ENCODE measurements around the gene HCN2.
A peak's percentile ranks its signal among the peaks of the same experiment; 100 is the strongest.

The HCN2 gene

DNA sequence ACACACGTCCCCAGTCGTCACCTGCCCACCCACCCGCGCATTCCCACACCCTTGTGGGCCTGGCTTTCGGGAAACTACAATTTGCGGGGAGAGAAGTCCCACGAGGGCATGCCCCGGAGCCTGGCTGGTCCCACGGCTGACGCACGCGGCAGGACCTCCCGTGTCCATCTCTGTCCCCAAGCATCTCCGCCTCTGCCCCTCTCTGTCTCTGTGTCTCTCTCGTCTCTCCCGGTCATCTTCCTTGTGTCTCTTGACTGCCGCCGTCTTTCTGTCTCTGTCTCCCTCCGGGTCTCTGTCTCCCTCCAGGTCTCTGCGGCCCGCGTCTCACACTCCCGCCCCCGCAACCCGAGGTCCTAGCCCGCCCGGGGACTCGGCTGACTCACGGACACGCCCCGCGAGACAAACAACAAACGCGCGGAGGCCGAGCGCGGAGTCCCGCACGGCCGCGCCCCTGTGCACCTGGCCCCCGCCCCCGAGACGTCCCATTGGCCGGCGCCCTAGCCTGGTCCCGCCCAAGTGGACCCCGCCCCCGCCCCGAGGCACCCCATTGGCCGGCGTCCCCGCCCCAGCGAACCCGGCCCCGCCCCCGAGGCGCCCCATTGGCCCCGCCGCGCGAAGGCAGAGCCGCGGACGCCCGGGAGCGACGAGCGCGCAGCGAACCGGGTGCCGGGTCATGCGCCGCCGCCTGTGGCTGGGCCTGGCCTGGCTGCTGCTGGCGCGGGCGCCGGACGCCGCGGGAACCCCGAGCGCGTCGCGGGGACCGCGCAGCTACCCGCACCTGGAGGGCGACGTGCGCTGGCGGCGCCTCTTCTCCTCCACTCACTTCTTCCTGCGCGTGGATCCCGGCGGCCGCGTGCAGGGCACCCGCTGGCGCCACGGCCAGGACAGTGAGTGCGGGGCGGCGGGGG is 49.8 kb downstream of the HCN2 start, which contains the start of gene FGF22:
Gene FGF22, plus strand, starts transcription at position 627 of the 908 bp plus-strand sequence. Its CDS starts 47 bp downstream, at position 674.
- DNase-seq (ENCODE audit: low read depth, low spot score): peak; percentile 63

DNA sequence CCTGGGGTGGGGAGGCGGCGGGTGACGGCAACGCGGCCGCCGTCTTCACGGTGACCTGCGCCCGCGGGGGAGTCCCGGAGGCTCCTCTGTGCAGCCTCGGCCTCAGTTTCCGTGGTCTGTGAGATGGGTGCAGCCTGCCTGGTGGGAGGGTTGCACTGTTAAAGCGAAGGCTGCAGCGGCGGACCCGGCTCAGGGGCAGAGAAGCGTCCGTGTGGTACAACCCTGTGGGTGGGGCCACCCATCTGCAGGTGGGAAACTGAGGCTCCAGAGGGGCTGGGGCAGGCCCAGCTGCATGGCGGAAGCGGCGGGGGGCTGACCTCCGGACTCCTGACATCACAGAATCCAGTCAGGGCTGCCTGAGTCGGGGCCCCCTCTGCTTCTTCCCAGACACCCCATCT is 50.5 kb downstream of the HCN2 start:
- no peak for DNase-seq (ENCODE audit: low read depth, low spot score)

DNA sequence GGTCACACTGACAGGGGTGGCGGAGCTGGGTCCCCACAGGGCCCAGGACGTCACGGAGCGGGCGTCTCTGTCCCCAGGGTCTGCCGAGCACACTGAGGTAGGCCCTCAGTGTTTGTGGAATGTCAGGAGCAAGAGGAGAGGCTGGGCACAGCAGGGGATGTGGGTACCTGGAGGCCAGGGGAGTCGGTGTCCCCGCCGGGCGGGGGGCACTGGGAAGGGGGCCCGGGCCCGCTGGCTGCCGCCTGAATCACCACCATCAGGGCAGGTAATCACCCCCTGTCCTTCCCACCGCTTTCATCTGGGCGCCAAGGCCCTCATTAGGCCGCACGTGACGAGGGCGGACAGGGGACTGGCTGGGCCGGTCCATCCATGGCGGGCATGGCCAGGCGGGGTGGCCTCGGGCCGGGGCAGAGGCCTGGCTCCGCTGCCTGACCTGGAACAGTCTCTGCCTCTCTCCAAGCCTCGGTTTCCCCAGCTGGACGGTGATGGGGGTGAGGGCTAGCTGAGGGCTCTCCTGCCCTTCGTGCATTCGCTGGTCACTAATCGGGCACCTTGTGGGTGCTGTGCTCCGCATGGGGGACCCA is 51.0 kb downstream of the HCN2 start:
- no peak for DNase-seq (ENCODE audit: low read depth, low spot score)

DNA sequence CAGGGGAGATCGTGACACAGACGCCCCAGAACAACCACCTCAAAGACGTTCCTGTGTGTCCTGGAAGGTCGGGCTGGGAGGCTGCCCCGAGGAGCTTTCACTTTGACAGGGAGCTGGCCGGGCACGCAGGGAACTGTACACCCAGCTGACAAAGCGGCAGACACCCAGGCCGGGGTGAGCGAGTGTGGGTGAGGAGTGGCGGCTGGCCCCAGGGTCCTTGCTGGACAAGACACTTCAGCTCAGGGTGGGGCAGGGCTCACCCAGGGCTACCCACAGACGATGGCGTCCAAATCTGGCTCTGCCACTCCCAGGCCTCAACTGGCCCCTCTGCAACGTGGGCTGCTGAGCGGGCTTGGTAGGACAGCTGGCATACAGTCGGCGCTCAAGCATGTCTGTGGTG is 52.0 kb downstream of the HCN2 start:
- no peak for DNase-seq (ENCODE audit: low read depth, low spot score)

DNA sequence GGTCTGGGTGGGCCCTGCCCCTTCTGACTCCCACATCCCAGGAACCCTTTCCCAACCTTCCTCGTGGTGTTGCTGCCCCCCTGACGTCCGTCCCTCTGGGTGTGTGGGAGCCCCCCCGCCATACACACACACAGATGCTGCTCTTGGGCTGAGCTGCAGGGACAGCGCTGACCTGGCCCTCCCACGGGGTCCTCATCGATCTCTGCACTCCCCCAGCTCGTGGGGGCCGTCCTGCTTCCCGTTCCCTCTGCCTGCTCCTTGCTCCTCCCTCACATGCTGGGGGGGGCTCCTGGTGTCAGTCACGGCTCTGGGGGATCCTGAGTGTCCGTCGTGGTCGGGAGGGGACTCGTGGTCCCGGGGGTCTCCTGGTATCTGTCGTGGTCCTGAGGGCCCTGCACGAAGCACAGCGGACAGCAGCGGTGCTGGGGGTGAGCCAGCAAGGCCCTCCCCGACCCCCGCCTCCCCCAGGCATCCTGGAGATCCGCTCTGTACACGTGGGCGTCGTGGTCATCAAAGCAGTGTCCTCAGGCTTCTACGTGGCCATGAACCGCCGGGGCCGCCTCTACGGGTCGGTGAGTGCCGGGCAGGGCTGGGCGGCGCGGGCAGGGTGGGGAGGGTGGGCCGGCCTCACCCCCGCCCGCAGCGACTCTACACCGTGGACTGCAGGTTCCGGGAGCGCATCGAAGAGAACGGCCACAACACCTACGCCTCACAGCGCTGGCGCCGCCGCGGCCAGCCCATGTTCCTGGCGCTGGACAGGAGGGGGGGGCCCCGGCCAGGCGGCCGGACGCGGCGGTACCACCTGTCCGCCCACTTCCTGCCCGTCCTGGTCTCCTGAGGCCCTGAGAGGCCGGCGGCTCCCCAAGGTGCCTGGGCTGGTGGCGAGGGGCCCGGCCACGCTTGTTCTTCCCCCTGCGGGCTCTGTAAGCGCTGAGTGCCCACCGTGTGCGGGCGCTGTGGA is 53.4 kb downstream of the HCN2 start:
- no peak for DNase-seq (ENCODE audit: low read depth, low spot score)

DNA sequence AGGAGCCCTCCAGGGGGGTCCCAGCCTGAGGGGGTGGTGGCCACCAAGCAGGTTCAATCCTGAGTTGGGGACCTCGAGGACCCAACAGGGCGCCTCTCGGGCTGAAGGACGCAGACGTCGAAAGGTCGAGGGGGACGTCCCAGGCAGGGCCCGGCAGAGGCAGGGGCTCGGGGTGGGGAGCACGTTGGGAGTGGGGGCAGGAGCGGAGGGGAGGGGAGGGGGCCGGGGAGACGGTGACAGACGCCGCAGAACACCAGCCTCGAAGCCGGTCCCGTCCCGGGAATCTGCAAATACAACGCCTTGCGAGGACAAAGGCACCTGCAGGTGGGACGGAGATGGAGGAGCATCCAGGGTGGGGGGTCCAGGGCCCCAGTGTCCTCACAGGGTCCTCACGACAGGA is 54.1 kb downstream of the HCN2 start:
- DNase-seq (ENCODE audit: low read depth, low spot score): no peak

DNA sequence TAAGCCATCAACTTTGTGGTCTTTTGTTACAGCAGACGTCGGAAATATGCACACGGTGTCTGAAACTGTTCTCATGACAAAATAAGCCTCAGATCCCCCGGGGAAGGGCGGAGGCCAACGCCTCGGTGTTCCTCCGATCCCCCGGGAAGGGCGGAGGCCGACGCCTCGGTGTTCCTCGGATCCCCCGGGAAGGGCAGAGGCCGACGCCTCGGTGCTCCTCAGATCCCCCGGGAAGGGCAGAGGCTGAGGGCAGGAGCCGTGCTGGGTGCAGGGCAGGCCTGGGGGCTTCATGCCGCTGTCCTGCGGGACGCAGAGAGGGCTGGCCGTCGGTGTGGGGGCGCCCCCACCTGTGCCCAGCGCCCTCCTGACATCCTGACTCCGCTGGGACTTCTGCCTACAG is 54.7 kb downstream of the HCN2 start:
- DNase-seq (ENCODE audit: low read depth, low spot score): no peak

DNA sequence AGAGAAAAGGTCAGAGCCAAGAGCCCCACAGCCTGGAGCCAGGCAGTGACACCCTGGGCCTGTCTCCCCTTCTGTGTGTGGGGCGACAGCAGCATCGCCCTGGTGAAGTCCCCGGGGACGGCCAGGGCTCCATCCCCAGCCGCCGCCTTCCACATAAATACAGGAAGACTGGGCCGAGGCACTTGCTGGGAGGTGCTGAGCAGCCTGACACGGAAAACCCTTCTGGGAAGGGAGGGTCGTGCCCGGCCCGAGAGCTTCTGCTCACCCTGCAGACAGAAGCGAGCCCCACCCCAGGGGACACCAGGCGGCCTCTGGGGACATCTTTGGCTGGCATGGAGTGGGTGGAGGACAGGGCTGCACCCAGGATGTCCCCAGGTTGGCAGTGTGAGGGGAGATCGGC is 55.1 kb downstream of the HCN2 start:
- DNase-seq (ENCODE audit: low read depth, low spot score): no peak

DNA sequence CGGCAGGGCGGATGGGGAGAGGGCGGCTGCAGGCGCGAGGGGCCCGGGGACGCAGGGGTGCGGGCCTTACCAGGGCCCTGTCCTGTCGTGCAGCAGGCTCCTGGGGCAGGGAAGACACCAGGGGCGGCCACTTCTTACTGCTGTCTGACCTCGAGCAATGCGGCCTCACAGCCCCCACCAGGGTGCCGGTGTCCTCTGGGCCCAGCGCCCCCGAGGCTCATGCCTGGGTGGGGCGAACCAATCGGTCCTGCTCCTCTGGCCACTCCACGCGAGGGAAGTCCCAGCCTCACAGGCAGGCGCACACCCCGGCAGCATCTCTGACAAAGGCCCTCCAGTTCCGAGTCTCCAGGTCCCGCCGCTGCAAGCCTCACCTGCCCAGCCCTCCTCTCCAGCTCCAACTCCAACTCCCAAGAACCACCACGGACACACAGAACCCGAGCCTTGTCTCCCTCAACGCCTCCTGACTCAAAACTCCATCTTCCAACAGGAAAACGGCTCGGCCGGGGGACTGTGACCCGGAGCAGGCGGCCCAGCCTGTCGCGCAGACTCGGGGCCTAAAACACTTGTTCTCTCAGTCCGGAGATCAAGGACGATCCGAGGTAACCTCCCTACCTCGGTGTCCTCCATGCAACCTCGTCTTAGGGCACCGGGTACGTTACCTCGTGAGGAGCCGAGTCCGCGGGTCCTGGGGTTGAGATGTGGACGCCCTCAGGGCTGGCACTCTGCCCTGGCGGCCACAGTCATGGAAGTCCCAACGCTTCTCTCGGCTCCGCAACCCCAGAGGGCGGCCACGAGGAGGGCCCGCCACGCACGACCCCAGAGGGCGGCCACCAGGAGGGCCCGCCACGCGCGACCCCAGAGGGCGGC is 56.5 kb downstream of the HCN2 start:
- no peak for DNase-seq (ENCODE audit: low read depth, low spot score)

DNA sequence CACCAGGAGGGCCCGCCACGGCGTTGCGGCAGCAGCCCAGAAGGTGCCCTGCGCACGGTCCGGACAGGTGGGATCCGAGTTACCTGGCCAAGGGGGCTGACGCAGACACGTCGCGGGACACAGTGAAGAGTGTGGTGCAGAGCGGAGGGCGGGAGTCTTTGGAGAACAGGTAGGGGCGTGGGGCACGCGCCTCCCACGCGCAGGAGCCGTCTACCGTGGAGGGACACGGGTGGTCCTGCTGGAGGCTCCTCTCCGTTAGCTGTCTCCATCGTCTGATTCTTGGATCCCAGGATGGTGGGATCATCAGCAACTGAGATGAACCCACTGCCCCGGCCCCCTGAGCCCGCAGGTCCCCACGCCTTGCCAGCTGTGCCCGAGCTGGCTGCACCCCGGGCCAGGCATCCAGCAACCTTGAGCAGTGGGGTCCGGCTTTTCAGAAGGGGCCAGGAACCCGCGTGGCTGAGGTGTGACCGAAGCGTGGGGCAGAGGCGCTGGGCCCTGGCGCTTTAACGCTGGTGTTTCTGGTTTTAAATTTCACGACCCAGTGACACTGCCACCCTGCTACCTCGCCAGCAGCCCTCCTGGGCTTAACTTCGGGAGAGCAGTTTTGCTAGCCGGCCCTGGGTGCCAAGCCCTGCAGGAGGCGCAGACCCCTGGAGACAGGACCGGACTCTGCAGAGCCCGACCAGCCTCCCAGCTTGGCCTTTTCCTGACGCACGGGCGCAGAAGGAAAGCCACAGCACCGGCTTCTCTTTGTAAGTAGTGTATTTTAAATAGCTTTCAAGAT is 57.3 kb downstream of the HCN2 start:
- DNase-seq (ENCODE audit: low read depth, low spot score): no peak

DNA sequence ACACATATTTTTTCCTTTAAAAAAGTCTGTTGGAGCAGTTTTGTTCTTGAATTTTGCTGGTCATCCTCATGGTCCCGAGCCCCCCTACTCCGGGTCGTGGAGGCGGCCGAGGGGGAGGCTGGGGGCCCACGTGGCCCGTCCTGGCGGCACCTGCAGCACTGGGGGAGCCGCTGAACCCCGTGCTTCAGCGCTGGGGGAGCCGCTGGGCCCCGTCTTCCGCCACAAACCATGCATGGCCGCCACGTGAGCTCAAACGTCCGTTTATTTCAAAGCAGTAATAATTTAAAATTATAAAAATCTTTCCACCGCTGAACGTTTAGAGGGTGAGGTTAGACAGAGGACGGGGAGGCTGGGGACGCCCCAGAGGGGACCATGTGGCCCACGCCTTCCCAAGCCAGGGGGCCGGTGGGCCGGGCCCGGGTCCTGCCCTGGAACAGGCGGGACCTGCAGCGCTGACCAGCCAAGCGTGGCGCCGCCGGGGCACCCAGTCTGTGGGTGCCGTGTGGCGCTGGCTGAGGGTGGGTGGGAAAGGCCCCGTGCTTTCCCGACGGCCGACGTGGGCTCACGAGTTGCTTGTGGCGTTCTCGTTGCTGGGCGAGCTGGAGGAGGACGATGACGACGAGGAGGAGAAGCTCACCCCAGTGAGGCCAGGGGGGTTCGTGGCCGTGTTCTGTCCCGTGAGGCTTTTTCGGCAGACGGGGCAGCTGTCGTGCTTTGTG is 58.0 kb downstream of the HCN2 start:
- no peak for DNase-seq (ENCODE audit: low read depth, low spot score)

DNA sequence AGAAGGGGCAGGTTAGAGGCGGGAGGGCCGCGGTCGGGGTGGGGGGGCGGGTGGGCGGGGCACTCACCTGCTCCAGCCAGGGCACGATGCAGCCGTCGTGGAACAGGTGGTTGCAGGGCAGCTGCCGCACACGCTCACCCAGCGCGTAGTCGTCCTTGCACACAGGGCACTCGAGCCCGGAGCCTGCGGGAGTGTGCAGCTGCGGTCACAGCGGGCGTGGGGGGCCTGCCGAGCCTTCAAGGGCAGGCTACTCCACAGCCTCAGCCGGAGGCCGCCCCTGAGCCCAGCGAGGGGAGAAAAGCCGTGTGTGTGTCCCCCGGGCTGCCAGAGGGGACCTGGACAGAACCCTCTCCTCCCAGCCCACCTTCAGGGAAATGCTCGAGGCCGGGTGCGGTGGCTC is 58.6 kb downstream of the HCN2 start:
- no peak for DNase-seq (ENCODE audit: low read depth, low spot score)

DNA sequence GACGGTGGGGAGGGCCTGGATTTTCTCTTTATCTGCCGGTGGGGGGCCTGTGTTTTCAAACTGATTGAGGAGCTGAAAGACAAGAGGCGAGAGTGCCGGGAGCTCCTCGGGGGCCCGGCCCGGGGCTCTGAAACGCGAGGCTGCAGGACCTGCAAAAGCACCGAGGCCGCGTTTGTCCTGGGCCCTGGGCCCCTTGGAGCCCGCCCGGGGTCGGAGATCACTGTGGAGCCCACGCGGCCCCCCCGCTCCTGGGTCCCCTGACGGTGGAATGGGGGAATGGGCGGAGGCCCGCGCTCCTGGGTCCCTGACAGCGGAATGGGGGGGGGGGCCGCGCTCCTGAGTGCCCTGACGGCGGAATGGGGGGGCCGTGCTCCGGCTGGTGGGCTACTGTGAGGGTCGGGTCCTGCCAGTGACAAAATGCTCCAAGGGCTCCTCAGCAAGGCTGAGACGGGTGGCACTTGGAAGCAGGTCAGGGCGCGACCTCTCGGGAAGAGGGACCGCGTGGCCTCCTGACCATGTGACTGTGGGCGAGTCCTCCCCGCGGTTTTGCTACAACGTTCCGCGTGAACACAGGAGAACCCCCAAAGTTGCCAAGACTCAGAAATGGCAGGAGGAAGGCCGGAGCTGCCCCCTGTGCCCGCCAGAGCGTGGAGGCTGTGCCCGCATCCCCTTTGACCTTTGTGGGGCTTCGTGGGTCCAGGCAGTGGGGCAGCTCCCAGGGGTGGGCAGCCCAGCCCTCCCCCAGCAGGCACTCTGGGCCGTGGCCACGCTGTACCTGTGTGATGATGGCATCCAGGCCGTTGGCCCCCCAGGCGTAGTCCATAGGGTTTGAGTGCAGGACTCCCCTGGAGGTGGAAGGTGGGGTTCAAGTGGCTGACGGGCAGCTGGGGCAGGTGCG is 59.5 kb downstream of the HCN2 start:
- DNase-seq (ENCODE audit: low read depth, low spot score): no peak

DNA sequence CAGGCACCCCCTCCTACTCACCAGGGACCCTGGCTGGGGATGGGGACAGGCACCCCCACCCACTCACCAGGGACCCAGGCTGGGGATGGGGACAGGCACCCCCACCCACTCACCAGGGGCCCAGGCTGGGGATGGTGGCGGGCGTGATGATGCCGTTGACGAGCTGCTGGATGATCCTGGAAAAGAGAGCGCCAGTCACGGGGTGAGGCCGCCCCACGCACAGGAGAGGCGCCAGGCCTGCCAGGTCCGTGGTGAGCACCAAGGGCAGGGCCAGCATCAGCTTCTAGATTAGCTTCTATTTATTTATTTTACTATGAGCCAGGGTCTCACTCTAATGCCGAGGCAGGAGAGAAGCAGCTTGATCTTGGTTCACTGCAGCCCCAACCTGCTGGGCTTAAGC is 60.4 kb downstream of the HCN2 start:
- no peak for DNase-seq (ENCODE audit: low read depth, low spot score)

DNA sequence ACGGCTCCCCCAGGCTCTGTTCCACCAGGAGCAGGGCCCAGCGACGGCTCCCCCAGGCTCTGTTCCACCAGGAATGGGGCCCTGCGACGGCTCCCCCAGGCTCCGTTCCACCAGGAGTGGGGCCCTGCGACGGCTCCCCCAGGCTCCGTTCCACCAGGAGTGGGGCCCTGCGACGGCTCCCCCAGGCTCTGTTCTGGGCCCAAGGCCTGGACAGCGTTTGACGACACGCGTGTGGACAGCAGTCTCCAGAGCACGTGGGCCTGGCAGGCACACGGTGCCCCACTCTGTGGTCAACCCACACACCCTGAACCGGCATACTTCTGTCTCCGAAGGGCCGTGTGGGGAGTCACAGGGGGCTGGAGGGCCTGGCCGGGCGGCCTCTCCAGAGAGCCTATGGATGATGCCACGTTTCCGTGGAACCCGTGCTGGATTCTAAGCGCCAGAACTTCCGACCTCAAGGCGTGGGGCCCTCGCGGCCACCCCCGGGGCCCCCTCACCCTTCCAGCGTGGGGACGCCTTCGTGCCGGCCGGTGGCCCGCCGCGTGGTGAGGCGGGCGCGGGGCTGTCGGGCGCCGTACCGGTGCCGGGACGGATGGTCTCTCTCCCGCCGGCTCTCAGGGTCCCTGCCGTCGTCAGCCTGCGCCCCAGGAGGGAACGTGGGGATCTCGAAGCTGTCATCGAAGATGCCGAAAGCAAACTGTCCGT is 61.6 kb downstream of the HCN2 start:
- DNase-seq (ENCODE audit: low read depth, low spot score): no peak

DNA sequence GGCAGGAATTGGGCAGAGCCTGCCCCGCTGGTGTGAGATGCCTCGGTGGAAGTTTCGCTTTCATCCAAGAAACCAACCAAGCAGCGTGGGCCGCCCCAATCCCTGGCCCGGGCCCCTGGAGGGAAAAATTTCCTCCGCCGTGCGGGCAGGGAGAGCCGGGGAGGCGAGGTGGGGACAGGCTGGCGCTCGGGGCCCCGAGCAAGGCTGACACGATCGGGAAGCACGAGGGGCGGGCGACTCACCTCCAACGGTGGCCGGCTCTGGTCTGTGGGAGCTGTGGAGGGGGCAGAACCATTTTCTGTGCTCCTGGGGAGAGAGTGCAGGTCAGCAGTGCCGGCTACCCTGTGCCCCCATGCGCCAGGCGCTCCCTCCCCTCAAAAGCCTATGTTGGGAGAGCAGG is 62.3 kb downstream of the HCN2 start:
- no peak for DNase-seq (ENCODE audit: low read depth, low spot score)

DNA sequence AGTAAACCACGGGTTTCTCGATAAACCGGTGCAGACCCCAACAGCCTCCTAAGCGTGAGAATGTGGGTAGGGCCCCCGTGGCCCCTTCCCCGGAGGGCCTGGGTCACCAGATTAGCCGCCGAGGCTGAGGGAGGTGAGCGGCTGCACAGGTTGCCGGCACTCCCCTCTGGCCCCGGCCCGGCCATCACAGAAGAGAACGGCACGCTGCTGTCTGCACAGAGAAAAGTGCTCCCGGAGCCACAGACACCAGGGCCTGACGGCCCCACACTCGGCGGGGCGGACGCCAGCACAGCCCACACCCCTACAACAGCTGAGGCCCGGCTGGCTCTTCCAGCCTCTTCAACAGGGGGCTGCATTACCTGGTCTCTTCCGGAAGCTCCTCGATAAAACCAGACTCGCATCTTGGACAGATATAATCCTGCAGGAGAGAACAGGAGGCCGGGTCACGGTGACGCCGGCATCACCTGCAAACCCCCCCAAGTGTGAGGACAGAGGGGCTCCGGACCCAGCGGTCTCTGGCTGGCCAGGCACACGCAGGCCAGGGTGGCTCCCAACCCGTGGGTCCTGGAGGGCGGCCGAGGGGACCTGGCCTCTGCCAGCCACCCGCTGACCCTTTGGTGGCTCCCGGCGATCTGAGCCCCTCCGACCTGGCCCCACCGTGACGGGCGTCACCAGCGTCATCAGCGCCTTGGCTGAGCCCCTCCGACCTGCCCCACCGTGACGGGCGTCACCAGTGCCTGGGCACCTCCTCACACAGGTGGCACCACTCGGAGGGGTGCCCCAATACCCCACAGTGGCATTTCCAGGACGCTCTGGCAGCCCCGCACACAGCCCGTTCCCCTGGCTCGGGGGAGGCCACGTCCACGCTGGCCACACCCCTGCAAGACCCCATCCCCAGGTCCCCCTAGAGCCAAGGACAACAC is 63.0 kb downstream of the HCN2 start:
- DNase-seq (ENCODE audit: low read depth, low spot score): no peak

Measured in ELF-1 (cell line).